Aorta (tissue), 5 donors: ENCODE results near the gene SLC35D1. TPM values are rescaled to one million over a fixed set of nuclear protein-coding genes. Genes with fewer than 3 reads are reported as not detected.

ENCODE experiments used
- ATAC-seq: fragments of 200-7000 bp; cut with Tn5 transposase; one replicate; pipeline ENCODE4 v1.9.1; 2022; ENCODE audit warnings: moderate library complexity; ENCODE audit not compliant: low FRiP score
- DNase-seq, 2 donors: peaks; one replicate each; pipeline ENCODE4 v3.0.0-alpha.2; 2020
- H3K27ac ChIP-seq, 2 donors: one replicate each; pipeline ENCODE4 v1.5.1; 2013; ENCODE audit warnings: low read length in 2 of 2, mild to moderate bottlenecking in 2 of 2, moderate library complexity in 2 of 2, control low read depth in 1 of 2, inconsistent platforms in 1 of 2, low read depth in 1 of 2
- H3K27me3 ChIP-seq, 2 donors: one replicate each; pipeline ENCODE4 v1.6.1; 2013; ENCODE audit warnings: control low read depth in 1 of 2, low read length in 1 of 2, mild to moderate bottlenecking in 1 of 2, moderate library complexity in 1 of 2; ENCODE audit not compliant: insufficient read depth in 2 of 2, control insufficient read depth in 1 of 2
- H3K36me3 ChIP-seq, 2 donors: one replicate each; pipeline ENCODE4 v1.6.1; 2013; ENCODE audit warnings: control low read depth in 1 of 2, low read length in 1 of 2, mild to moderate bottlenecking in 1 of 2; ENCODE audit not compliant: insufficient read depth in 2 of 2, control insufficient read depth in 1 of 2
- H3K4me1 ChIP-seq, 2 donors: one replicate each; pipeline ENCODE4 v1.6.1; 2013; ENCODE audit warnings: low read length in 2 of 2, control low read depth in 1 of 2, mild to moderate bottlenecking in 1 of 2, moderate library complexity in 1 of 2; ENCODE audit not compliant: insufficient read depth in 2 of 2, control insufficient read depth in 1 of 2
- H3K4me3 ChIP-seq, 2 donors: one replicate each; pipeline ENCODE4 v1.5.1; 2013; ENCODE audit warnings: low read length in 2 of 2, control low read depth in 1 of 2, mild to moderate bottlenecking in 1 of 2
- H3K9me3 ChIP-seq: one replicate; pipeline ENCODE4 v1.6.1; 2013; ENCODE audit warnings: mild to moderate bottlenecking, low read length; ENCODE audit not compliant: control insufficient read depth
- WGBS, 2 donors: extraction: QIAGEN DNeasy Blood & Tissue Kit; methylation state at CpG; one replicate each; pipeline ENCODE4 v1.1.7; 2013; 5-methylcytosine and 5-hydroxymethylcytosine counted together
- intact Hi-C, 2 donors: fragments of 100-400 bp; cut with DNase I; formaldehyde crosslinking; loops; one replicate each; pipeline versions ENCODE4 v1.14.2 to v1.15.0; 2022
- polyA plus RNA-seq, 2 donors: library from polyadenylated mRNA; stranded (reverse); fragments of 200-250 nt; gene quantifications; one replicate each; pipeline ENCODE4 v1.2.3, GENCODE V29; 2013
- total RNA-seq, 2 donors: library from RNA; stranded (reverse); fragmentation: NEBNext Ultra II Directional; extraction: Animal tissue kit (Norgen Biotek cat#: 25700); gene quantifications; one replicate each; pipeline ENCODE4 v1.2.1, GENCODE V29; 2021
- donor health status: healthy with polysubstance abuse.
- donor health status: Bipolar disorder and iron deficiency.
- donor health status: DM: no; HTN: no; CAD: no.
- donor health status: DM: no; HTN: no; CAD: no.
- donor health status: DM: yes; HTN: yes; CAD: no.

Gene SLC35D1
- total and polyA plus RNA-seq, 4 donors = 2.9 to 17.8 (median 10.4) TPM

DNA sequence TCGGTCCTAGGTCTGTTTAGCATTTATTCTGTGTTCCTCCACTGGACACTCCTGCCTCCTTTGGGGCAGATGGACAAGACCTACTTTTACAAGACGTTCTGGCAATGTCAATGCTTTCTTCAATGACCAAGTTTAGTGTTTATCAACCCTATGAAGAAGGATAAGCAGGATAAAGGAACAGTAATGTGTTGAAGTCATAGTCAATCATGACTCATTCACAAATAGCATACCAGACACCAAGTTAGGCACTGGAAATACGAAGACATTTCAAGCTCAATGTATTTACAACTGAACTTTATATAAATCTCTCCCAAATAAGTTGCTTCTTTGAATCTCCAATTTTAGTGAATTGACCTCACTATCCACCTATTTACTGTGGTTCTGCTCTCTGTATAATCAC is 4.8 kb upstream of the SLC35D1 start:
- Histone ChIP-seq H3K36me3 (no peaks in the 10 kb centered on the region), H3K9me3 (no peaks in the 10 kb centered on the region), H3K27me3 (no peaks in the 10 kb centered on the region), H3K4me1 (no peaks in the 10 kb centered on the region), H3K4me3 (no peak overlapping the region), H3K27ac (no peak overlapping the region)
- WGBS, 2 donors = 53 to 72% methylated on average over 3 of the region's 3 CpGs
- no peak for DNase-seq
- ATAC-seq = no peak
- intact Hi-C loops = loop anchor here (10.0 kb wide), 2 partner anchors 86 to 124 kb away; no protein-coding TSS in a partner anchor

DNA sequence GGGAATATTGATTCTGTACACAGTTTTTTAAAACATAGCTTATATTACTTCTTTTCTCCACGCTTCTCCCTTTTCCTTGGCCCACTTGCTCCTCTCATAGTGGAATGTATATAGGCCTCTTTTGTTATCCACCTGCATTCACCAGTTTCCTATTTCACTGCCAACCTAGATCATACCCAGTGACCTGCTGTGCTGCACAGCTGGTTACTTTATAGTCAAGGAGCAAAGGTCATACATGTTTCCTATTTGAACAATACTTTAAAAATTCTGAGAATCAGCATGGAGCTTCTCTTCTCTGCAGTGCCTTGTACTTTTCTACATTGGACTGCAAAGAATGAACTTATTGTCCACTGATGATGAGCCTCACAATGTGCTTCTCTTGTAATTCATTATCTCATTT is 4.3 kb upstream of the SLC35D1 start:
- no peak for DNase-seq
- WGBS, 2 donors = 89 to 98% methylated on average over 1 of the region's 1 CpG
- no peak overlapping the region for H3K27ac ChIP-seq
- intact Hi-C loops = loop anchor here (10.0 kb wide), 2 partner anchors 87 to 123 kb away; no protein-coding TSS in a partner anchor
- no peak for ATAC-seq
- H3K4me1 ChIP-seq = no peaks in the 10 kb centered on the region
- no peak overlapping the region for H3K4me3 ChIP-seq
- H3K9me3 ChIP-seq = no peaks in the 10 kb centered on the region
- no peaks in the 10 kb centered on the region for H3K36me3 ChIP-seq
- no peaks in the 10 kb centered on the region for H3K27me3 ChIP-seq

DNA sequence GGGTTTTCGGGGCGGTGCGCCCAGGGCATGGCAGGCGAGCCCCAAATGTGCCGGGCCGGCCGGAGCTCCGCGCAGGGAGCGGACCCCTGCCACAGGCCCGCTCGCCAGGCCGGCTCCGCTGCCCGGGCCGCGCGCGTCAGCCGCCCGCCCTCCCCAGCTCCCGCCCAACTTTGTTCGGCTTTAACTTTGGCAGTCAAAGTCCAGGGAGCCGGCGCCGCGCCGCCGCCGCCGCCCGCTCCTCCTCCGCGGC is 488 bp downstream of the SLC35D1 start:
- peaks cover 0 to 7% of the 10 kb centered on the region in 2 donors for H3K4me1 ChIP-seq
- peak overlapping the region; percentile 48 to 91 for H3K4me3 ChIP-seq
- no peaks in the 10 kb centered on the region for H3K27me3 ChIP-seq
- DNase-seq (peak; percentile 72 to 89), ATAC-seq (peak; percentile 88)
- 0% methylated on average over 16 to 34 of the region's 34 CpGs for WGBS, 2 donors
- intact Hi-C loops = loop anchor here (5.0 to 10.0 kb wide), 5 partner anchors 41 to 119 kb away; no protein-coding TSS in a partner anchor
- peak overlapping the region; percentile 90 to 93 for H3K27ac ChIP-seq
- H3K9me3 ChIP-seq = no peaks in the 10 kb centered on the region
- no peaks in the 10 kb centered on the region for H3K36me3 ChIP-seq

DNA sequence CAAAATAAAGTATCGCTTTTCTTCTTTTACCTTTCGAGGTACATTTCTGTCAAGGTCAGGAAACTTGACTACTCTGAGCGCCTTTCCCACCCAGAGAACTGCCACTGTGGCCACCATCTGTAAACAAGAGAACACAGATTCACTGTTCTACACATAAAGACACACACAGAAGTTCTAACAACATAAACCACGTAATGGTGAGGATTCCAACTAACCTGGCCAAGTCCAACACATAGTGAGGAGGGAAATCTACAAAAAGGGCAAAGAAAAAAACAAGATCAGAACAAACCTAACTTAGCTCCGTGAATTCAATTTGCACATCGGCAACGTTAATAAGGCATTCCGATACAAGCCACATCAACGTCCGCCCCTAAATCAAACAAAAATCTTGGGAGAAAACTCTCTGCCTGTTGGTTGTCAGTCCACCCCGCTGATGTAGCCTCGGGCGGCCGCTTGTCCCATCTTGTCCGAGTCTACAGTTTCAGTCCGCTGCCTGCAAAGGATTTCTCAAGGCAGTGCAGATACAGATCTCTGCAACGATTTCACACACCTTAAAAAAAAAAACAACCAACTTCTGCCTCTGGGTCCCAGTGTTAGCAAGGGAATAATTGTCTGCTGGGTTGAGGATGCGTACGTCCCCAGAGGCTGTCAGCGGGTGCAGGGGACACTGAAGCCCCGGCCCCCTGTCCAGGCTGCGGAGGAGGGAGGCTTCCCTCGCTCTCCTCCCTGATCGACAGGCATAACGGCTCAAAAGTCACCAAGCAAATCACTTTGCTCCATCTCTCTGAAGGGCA is 1.0 kb downstream of the SLC35D1 start:
- intact Hi-C loops = loop anchor here (5.0 to 10.0 kb wide), 5 partner anchors 41 to 118 kb away; no protein-coding TSS in a partner anchor
- H3K27ac ChIP-seq = peak overlapping the region; percentile 90 to 93
- no peaks in the 10 kb centered on the region for H3K9me3 ChIP-seq
- peak; percentile 49 to 79 for DNase-seq
- peak; percentile 42 for ATAC-seq
- H3K36me3 ChIP-seq = peaks cover 2 to 4% of the 10 kb centered on the region in 2 donors
- H3K4me1 ChIP-seq = peaks cover 0 to 9% of the 10 kb centered on the region in 2 donors
- H3K27me3 ChIP-seq = no peaks in the 10 kb centered on the region
- peak overlapping the region; percentile 48 to 91 for H3K4me3 ChIP-seq
- 0 to 1% methylated on average over 25 of the region's 25 CpGs for WGBS, 2 donors

DNA sequence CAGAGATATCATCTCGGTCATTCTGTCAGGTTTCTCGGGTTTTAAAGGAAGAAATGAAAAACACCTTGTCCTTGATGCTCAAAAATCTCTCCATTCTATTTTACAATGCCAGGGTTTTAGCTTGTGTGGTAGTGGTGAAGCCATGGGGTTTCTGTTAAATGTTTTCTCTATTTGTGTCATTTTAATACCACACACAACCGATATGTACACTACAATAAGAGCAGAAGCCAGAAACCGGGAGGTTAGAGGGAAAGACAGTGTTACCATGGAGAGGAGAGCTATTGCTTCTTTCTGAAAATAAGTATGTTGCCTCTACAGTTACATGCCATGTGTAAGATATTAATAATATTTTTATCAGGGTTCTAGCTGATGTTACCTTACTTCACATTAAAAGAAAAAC is 2.8 kb downstream of the SLC35D1 start:
- peaks cover 2 to 5% of the 10 kb centered on the region in 2 donors for H3K36me3 ChIP-seq
- ATAC-seq (no peak), DNase-seq (no peak)
- intact Hi-C loops = loop anchor here (5.0 to 10.0 kb wide), 5 partner anchors 39 to 116 kb away; no protein-coding TSS in a partner anchor
- peak overlapping the region in 1 of 2 donors; percentile 31 for H3K4me3 ChIP-seq
- H3K9me3 ChIP-seq = no peaks in the 10 kb centered on the region
- no peaks in the 10 kb centered on the region for H3K27me3 ChIP-seq
- H3K4me1 ChIP-seq = peaks cover 0 to 14% of the 10 kb centered on the region in 2 donors
- peak overlapping the region in 1 of 2 donors; percentile 49 for H3K27ac ChIP-seq
- 15 to 32% methylated on average over 4 of the region's 4 CpGs for WGBS, 2 donors

DNA sequence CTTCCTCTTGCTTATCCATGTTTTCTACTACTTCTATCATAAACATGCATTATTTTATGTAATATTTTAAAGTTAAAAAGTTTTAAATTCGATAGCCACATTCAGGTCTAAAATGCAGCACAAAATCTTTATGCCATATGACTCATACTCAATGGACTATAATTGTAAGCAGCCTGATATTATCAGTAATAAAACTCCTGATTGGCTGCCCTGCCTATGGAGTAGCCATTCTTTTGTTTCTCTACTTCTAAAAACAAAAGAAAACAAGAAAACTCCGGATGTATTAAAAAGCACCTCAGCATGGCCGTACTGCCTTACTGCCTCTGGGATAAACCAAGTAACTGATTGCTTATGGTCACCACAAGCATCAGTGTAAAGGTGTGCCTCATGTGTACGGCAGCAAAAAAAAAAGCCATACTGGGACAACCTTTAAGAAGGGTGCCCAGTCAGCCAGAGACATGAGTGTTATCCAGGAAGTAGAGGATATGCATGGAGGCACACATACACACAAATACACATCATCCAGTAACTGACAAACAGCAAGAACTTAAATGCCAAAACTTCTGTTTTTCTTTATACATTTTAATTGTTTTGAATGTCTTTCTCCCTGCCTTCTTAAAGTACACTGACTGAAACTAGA is 9.2 kb downstream of the SLC35D1 start:
- peaks cover 2 to 5% of the 10 kb centered on the region in 2 donors for H3K36me3 ChIP-seq
- DNase-seq = no peak
- WGBS, 2 donors = 82 to 88% methylated on average over 4 of the region's 4 CpGs

DNA sequence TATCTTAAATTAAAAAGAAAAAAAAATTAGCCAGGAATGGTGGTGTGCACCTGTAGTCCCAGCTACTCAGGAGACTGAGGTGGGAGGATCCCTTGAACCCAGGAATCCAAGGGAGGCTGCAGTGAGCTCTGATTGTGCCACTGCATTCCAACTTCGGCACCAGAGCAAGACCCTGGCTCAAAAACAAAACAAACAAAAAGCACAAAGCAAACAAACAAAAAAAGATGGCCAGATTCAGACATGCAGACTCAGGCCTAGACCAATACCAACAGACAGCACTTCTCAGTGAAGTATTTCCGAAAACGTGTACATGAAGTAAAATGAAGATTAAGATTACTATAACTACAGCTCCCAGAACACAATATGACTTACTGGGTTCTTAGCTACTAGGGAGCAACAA is 10.6 kb downstream of the SLC35D1 start:
- peaks cover 0 to 7% of the 10 kb centered on the region in 2 donors for H3K4me1 ChIP-seq
- no peak overlapping the region for H3K4me3 ChIP-seq
- no peaks in the 10 kb centered on the region for H3K27me3 ChIP-seq
- intact Hi-C loops = no loop called here
- no peak overlapping the region for H3K27ac ChIP-seq
- WGBS, 2 donors = 31 to 33% methylated on average over 3 of the region's 3 CpGs
- ATAC-seq (no peak), DNase-seq (no peak)
- H3K9me3 ChIP-seq = no peaks in the 10 kb centered on the region
- peaks cover 2 to 5% of the 10 kb centered on the region in 2 donors for H3K36me3 ChIP-seq

More for the DNA sequence above, 9.2 kb downstream of the SLC35D1 start:
- intact Hi-C loops = no loop called here
- Histone ChIP-seq H3K27me3 (no peaks in the 10 kb centered on the region), H3K4me3 (no peak overlapping the region), H3K4me1 (peaks cover 0 to 7% of the 10 kb centered on the region in 2 donors), H3K27ac (no peak overlapping the region), H3K9me3 (no peaks in the 10 kb centered on the region)
- ATAC-seq = no peak

DNA sequence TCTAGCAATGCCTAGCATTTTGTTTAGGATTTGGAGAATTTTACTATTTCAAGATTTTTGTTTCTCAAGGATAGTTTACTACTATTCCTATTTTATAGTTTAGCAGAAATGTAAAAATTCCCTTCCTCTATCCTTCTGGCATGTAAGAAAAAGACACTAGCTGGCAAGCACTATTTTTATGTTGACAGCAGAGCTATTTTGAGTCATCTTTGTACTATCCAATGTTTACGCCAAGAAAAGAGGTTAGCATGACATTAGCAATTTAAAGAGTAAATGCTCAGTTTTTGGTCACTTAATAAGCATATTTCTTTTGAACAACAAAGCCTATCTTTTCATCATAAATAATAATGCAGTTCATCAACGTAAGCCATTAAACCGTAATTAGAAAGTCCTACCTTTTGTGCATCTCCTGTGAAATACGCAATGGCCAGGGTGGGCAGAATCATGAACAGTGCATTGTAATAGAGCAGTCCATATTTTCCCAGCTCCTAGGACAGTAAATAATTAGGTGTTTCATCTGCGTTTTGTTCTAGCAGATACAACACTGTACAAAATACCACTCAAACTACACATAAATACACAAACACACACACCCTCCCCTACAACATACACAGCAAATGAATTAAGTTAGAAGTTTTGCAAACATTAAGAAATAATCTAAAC is 12.0 kb downstream of the SLC35D1 start:
- 71% methylated on average over 5 of the region's 5 CpGs for WGBS, 2 donors
- no peak overlapping the region for H3K27ac ChIP-seq
- H3K4me3 ChIP-seq = no peak overlapping the region
- ATAC-seq (no peak), DNase-seq (no peak)
- H3K4me1 ChIP-seq = no peaks in the 10 kb centered on the region
- peaks cover 0 to 4% of the 10 kb centered on the region in 2 donors for H3K36me3 ChIP-seq
- H3K9me3 ChIP-seq = no peaks in the 10 kb centered on the region
- intact Hi-C loops = no loop called here
- H3K27me3 ChIP-seq = no peaks in the 10 kb centered on the region
